HG03520 (cell line): Measurements from ENCODE around the gene HLCS.

Experiments
- ATAC-seq: cut with Tn5 transposase; IDR thresholded peaks from one replicate; pipeline ENCODE4 v1.9.1; 2021; ENCODE audit warnings: mild to moderate bottlenecking, moderate library complexity; ENCODE audit not compliant: unreplicated experiment

The HLCS gene

DNA sequence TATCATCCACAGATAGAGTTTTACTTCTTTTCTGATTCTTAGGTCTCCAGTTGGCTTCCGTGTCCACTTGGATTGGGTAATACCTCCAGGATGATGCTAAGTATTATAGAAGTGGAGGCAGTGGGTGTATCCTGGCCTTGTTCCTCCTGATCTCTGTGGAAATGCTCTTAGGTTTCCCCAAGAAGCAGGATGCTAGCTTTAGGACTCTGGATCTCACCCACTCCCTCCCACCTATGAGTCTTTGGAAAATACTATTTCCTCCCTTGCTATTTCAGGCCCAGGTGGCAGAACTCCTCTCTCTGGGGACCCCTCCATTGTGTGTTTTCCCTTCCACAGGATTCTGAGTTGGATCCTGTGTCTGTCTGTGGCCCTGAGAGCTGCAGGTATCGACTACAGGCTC lies 180.9 kb downstream of the HLCS start:
- ATAC-seq = no peak

DNA sequence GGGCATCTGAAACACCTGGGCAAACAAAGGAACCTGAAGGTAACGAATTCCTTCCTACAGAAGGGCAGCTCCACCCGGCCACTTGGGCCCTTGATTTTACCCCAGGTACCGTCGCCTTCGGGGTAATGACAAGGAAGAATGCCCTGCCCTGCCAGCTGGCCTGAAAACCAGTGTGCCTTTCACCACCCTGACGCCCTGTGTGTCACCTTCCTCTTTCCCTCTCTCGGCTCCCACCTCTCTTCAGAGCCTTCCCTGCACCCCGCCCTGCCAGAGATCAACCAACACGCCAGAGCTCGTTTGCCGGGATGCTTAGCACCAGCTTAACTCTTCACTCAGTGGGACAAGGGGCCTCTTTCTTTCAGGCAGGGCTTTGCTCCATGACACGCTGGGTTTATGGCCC lies 181.5 kb downstream of the HLCS start:
- no peak for ATAC-seq

- ATAC-seq = no peak
Measured at GRCh38 chr21:36783612-36784374, 182.7 kb downstream of the HLCS start.

GRCh38 chr21:36780861-36781260 lies 185.6 kb downstream of the HLCS start:
- ATAC-seq = no peak

DNA sequence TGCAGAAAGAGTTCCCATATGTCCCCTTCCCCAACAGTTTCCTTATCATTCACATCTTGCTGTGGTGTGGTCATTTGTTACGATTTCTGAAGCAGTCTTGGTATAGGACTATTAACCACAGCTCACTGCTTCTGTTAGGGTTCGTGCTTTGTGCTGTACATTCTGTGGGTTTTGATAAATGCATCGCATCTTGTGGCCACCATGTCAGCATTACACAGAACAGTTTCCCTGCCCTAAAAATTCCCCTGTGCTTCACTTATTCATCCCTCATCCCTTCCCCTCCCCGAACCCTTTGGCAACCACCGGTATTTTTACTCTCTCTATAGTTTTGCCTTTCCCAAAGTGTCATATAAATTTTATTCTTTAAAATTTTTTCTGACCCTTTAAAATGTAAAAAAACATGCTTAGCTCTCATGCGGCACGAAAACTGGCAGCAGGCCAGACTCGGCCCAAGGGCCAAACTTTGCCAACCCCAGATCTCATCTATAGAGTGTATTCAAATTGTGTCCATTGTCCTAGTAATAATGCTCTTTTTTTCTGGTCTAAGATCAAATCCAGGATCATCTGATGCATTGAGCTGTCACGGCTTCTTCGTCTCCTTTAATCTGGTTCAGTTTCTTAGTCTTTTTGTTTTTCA lies 189.4 kb downstream of the HLCS start:
- ATAC-seq = no peak

DNA sequence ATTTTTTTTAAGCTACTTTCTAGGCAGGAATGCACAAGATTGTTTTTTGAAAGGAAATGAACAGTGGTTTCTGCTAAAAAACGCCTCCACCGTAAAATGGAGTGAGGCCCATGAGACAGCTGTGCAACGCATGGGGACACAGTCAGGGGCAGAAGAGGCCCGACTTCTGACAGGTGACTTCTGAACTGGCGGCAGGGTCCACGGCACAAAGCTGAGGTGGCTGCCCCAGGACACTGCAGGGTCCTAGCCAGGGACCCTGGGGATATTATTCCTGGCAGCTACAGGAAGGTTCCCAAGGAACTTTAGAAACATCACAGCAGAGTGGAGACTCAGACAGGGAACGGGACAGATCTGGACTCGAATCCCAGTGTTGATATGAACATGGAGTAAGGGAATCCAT lies 192.5 kb downstream of the HLCS start:
- ATAC-seq = no peak

DNA sequence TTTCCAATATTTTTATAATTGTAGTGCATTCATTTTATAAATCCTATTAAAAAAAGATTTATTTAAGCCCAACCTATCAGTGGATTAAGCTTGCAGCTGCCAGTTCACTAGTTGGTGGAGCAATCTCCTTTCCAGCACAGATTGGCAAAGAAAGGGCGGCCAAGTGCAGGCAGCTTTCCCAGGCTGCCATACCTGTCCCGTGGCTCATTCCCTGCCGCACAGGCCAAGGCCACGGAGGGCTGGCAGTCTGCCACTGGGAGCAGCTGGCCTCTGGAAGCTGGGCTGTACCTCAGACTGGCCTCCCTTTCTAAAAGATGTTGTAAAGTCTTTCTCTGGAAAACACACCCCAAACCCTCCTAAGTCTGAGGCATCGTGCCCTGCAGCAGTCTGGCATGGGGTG lies 193.4 kb downstream of the HLCS start:
- no peak for ATAC-seq

GRCh38 chr21:36769051-36769839 lies 197.2 kb downstream of the HLCS start:
- ATAC-seq = no peak

DNA sequence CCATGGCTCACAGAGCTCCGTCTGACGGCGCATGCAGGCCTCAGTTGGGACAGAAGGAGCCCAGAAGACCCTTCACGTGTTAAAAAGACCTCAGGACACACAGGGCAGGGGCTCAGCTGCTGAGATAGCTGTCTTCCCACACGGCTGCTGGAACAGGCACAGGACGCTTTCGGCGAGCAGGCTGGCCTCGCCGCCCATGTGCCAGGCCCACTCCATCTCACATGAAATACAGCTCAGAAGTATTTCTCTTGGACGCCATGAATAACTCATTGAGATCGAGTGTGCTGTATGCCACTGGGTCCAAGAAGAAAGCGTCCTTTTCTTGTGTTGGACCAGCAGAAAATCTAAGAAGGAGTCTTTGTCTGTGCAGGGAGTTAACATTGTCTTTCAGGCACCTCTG lies 198.0 kb downstream of the HLCS start:
- no peak for ATAC-seq

GRCh38 chr21:36767096-36767495 lies 199.4 kb downstream of the HLCS start:
- no peak for ATAC-seq

DNA sequence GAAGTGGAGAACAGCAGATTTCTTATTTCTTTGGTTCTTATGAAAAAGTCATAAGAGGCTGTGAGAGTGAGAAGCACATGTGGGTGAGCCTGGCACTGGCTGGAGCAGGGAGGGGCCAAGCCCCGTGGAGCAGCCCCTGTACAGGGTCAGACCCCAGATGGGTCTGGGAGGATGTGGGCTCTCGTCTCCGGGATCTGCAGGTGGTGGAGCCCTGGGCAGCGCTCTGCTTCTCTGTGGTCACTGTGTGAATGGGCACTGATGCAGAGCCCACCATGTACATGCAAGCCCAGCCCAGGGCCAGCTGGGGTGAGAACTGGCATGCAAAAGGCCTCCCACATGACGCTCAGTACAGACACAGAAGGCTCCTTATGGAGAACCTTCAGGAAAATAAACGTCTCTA lies 200.0 kb downstream of the HLCS start:
- no peak for ATAC-seq

DNA sequence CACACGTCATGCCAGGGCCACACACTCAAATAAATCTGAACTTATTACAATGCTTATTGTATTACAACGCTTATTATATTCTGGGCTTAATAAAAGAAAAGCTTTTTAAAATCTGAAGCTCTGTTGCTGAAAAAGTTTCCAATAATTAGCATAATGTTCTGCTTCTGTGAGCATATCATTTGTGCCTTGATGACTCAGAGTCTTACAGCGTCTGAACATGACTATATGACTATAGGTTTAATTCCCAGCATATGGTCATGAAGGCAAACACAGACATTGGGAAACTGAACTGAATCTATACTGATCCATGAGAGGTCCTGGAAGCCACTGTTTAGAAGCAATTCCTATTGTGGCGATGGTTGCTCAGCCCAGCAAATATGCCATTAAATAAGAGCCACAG lies 201.2 kb downstream of the HLCS start:
- ATAC-seq = no peak

DNA sequence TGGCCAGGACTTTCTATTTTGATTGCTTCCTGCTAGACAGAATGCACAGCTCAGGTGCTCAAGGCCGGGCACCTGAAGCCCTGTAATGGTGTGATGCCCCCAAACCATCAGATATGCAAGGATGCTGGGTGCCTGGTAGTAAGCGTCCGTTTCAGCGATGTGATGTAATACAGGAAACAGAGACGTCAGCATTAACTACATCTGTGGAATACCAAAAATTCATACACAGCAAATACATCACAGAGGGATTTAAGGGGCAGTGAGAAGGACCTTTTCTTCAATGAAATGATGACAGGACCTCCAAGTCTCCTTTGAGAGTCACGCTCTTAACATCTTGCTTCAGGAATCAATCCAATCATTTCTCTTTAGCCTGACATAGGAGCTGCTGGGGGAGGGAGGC lies 203.2 kb downstream of the HLCS start:
- ATAC-seq = no peak

DNA sequence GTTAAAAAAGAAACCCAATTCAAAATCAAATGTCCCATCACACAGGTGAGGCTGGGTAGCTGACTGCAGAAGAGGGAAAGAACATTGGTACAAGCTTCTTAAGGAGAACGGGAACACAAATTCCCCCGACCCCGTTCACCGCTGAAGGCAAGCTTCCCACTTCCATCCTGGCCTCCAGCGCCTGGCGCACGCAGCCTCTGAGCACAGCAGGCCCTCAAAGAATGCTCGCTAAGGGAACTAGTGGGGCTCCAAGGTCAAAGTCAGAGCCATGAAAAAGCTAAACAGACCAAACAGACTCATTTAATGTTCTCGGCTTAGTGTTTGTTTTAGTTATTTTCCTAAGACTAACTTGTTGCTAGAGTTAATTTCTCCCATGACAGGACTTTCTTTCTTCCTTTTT lies 203.8 kb downstream of the HLCS start:
- no peak for ATAC-seq

DNA sequence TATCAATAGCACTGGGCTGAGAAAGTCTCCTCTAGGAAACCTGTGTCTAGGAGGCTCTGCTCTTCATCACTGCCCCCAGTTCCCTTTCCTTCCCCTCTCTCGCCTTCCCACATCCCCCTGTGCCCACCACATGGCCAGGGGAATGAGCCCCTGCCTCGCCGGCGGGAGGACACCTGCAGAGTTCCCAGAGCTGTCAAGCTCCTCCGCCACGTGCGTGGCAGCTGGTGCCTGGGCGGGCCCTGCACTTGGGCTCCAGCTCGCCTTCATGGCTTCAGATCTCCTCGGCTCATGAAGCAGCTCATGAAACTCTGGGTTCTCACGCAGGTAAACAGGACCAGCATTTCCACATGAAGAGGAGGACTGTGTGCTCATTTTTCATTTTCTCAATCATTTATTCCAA lies 204.8 kb downstream of the HLCS start:
- ATAC-seq = no peak

DNA sequence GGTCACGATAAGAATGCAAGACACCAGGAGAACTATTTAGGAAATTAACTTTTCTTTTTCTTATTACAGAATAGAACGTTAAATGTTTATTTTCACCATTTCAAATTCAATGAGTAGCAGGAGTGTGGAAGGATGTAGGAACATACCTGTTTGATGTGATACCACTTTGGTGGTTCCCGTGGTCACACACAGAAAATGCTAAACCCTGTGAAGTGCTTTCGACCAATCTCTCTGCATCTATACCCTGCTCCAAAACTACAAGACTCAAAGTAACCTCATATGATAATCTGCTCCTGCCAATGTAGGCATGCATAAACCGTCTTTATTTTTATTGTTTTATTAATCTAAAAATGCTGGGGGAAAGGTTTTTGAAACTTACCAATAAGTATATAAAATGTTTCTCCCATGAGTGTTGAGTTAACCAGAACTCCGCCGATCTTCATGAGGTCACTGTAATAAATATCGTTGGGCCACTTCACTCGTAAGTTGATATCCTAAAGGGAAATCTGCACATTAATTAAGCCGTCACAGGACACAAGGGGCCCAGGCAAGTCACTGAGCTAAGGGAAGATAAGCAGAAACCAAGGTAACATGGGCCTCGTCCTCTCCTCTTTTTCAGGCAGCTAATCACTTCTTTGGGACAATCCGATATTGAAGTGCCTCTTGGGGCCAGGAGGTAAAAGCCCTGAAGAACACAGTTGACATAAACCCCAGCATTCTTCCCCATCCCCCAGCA lies 207.0 kb downstream of the HLCS start:
- no peak for ATAC-seq

DNA sequence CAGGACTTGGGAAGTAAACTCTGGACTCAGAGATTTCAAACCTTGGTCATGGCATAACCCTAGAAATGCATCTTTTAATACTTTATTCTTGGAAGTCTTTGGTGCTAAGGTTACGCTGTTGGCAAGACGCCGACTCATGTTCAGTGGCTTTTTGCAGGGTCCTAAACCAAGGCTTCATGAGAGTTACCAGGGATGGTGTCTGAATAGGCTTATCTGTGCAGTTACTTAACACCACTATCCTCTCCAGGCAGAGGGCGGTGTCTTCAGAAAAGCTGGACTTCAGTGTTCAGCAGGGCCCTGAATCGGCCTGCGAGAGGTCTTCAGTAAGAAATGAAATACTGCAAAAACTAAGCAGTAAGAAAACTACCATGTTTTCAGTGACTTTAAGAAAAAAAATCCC lies 209.3 kb downstream of the HLCS start:
- no peak for ATAC-seq

GRCh38 chr21:36756527-36756926 lies 209.9 kb downstream of the HLCS start:
- ATAC-seq = no peak

DNA sequence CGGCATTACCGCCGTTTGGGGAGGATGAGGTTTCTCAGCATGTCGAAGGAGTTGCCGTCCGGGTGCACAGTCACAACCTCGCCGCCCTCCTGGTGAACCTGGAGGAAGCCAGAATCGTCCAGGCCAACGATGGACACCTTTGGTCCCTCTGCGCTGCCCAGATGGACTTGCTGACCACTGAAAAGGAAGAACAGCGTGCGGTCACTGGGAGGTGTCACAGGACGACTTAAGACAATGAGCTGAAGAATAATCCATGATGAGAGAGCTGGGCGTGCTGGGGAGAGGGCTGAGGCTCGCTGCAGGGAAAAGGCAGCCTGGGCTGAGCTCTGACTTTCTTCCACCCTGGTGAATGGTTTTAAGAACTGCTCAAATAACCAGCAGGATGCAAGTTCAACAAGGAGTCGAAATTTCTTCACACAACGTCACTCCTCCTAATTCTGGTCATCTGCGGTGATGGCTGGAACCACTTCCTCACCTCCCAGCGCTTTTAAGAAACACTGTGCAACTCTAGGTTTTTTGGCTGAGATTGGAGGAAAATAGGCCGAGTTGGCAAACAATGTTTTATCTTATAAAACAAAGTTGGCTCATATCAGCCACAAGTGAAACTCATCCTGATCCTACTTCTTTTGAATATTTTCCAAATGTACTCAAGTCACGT lies 212.1 kb downstream of the HLCS start:
- ATAC-seq = no peak

DNA sequence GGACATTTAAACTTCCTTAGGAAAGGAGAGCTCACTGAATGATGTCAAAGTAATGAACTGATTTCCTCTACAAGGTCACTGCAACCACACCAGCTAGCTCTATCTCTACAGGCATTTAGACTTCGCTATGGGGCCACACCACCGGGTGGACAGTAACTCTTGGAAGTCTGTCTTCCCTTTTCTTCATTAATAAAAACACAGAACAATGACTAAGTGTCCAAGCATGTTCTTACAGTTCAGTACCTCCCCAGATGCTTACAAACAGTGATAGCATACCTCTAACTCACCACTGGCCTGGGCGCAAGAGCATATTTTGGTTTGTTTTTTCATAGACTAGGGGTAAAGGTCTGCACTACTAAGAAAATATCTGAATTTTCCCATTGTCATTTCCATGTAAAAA lies 212.9 kb downstream of the HLCS start:
- no peak for ATAC-seq

DNA sequence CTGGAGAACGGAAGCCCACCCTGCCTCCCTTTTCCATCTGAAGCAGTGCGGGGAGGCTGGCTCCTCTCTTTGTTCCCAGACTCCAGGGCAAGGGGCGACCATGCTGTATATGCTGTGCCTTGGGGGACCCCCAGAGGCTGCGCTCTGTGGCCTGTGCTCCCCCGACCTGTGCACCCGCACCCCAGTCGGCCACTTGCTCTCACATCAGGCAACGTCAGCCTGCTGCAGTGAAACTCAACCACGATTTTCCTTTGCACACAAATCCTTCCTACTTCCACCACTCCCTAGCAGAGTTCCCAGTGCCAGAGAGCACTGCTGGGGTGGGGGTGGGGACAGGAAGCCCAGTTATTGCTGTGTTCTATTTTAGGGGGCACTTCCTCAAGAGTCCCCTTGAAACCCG lies 215.1 kb downstream of the HLCS start:
- no peak for ATAC-seq
